ENCODE results near the gene ALK.

ALK gene

GRCh38 chr2:29570539-29570938 lies 350.8 kb downstream of the ALK start:
- TF ChIP-seq CTCF (IDR thresholded peaks at IDR 0.05) = no peak

GRCh38 chr2:29567906-29568520 lies 353.4 kb downstream of the ALK start:
- no peak for TF ChIP-seq CTCF (IDR thresholded peaks at IDR 0.05)

- no peak for TF ChIP-seq CTCF (IDR thresholded peaks at IDR 0.05)
These were observed 357.7 kb downstream of the ALK start for GRCh38 chr2:29563697-29564096.

GRCh38 chr2:29562896-29563295 lies 358.5 kb downstream of the ALK start:
- no peak for TF ChIP-seq CTCF (IDR thresholded peaks at IDR 0.05)

- no peak for TF ChIP-seq CTCF (IDR thresholded peaks at IDR 0.05)
These were observed 359.1 kb downstream of the ALK start for GRCh38 chr2:29562319-29562718.

- TF ChIP-seq CTCF (IDR thresholded peaks at IDR 0.05) = no peak
These were observed 359.8 kb downstream of the ALK start for GRCh38 chr2:29561628-29562027.

- no peak for TF ChIP-seq CTCF (IDR thresholded peaks at IDR 0.05)
These were observed 360.2 kb downstream of the ALK start for GRCh38 chr2:29561181-29561580.

- no peak for TF ChIP-seq CTCF (IDR thresholded peaks at IDR 0.05)
These were observed 360.8 kb downstream of the ALK start for GRCh38 chr2:29560566-29560965.

Data from LNCAP (cell line).